Urinary bladder (tissue), 4 donors: ENCODE measurements around the gene GPR18. TPM values are rescaled to one million over a fixed set of nuclear protein-coding genes. Genes with fewer than 3 reads are reported as not detected.

Experiments
- DNase-seq: peaks from one replicate; pipeline ENCODE4 v3.0.0-alpha.2; 2015; ENCODE audit errors: extremely low spot score
- H3K27ac ChIP-seq: one replicate; pipeline ENCODE4 v1.5.1; 2013; ENCODE audit warnings: low read depth, mild to moderate bottlenecking, moderate library complexity
- H3K36me3 ChIP-seq: one replicate; pipeline ENCODE4 v1.6.1; 2013; ENCODE audit warnings: mild to moderate bottlenecking, moderate library complexity; ENCODE audit not compliant: insufficient read depth
- H3K4me1 ChIP-seq: one replicate; pipeline ENCODE4 v1.6.1; 2013; ENCODE audit warnings: mild to moderate bottlenecking, moderate library complexity; ENCODE audit not compliant: insufficient read depth
- H3K4me3 ChIP-seq: one replicate; pipeline ENCODE4 v1.5.1; 2013; ENCODE audit warnings: low read depth, low read length
- WGBS: extraction: QIAGEN DNeasy Blood & Tissue Kit; methylation state at CpG from one replicate; pipeline ENCODE4 v1.1.7; 2013; 5-methylcytosine and 5-hydroxymethylcytosine counted together
- polyA plus RNA-seq: library from polyadenylated mRNA; stranded (reverse); fragments of 200-250 nt; gene quantifications from one replicate; pipeline ENCODE4 v1.2.3, GENCODE V29; 2013
- total RNA-seq: library from RNA; depleted of rRNA; stranded (reverse); fragments of >200 nt; gene quantifications from one replicate; pipeline ENCODE4 v1.2.3, GENCODE V29; 2014
- donor health status: healthy with polysubstance abuse.
- donor health status: healthy.

GPR18 gene
- total and polyA plus RNA-seq, 2 donors = 0.63 TPM; not detected in 1

DNA sequence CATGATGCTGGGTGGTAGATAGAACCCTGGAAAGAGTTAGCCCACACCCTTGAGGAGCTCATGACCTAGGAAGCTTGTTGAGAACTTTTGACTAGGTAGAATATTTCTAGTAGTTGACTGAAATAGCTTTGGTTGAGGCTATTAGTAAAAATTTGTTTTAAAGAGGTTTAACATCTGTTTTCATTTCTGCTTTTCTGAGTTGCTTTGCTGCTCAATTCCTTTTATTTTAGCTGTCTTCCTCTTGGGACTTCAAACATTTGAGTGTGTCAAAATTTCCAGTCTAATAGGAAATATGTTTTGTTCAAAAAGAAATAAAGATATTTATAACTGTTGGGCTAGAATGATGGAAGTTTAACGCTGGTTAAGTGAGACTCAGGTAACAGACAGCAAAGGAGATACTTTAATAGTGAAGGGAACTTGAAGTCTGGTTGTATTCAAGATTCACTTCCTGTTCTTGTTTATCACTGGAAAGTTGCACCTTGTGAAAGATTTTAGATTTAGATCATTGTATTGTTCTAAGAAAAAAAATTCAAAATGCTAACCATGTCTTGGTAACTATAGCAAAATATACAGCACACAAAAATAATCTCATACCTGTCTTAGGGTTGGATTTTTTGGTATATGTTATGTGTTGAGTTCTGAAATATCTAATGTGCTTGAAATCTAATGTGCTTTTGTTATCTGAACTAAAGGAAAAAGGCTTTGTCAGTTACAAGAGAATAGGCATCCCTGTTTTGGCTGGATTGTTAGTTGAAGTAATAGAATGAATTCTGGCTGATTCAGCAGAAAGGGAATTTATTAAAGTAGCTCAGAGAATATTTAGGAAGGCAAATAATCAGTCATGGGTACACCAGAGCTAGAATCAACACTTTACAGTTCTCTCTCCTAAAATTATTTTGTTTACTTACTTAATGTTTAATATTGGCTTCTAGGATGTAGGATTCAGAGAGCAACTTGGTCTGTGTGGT lies 24.4 kb upstream of the GPR18 start:
- 66% methylated on average over 1 of the region's 1 CpG for WGBS
- Histone ChIP-seq H3K4me3 (no peak overlapping the region), H3K27ac (no peak overlapping the region), H3K36me3 (no peaks in the 10 kb centered on the region), H3K4me1 (no peaks in the 10 kb centered on the region)
- no peak for DNase-seq

DNA sequence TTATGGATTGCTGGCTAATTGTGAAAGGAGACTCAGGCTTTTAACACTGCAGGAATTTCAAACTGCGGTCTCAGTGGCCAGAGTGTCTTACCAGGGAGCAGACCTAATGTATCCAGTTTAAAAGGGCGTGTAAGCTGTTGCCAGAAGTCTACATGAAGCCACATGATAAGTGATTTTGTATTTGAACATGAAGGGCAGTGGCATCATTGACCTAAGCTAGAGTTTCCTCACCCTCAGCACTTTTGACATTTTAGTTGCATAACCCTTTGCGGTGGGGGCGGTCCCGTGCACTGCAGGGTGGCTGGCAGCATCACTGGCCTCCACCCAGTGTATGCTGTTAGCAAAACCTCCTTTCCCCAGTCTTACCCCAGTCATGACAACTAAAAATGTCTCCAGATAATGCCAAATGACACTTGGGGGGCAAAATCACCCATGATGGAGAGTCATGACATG lies 23.7 kb upstream of the GPR18 start:
- no peak for DNase-seq
- Histone ChIP-seq H3K27ac (no peak overlapping the region), H3K4me1 (no peaks in the 10 kb centered on the region), H3K4me3 (no peak overlapping the region), H3K36me3 (no peaks in the 10 kb centered on the region)
- WGBS = 85% methylated on average over 5 of the region's 5 CpGs

DNA sequence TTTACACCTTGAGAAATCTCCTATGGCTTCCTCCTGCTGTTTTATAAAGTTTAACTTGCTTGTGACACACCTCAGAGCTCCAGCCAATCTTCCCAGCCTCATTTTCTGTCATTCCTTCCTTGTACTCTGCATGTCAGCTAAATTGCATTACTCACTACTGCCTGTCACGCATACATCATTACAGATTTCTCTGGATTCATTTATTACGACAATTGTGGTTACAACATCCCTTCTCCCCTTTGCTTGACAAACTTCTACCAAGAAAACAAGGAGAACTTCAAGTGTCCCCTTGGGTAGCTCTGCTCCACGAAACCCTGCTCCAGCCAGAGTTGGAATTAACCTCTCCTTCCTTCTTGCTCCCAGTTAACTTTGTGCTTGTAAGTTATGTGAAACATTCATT lies 22.0 kb upstream of the GPR18 start:
- 93% methylated on average over 3 of the region's 3 CpGs for WGBS
- no peaks in the 10 kb centered on the region for H3K36me3 ChIP-seq
- no peaks in the 10 kb centered on the region for H3K4me1 ChIP-seq
- no peak for DNase-seq
- no peak overlapping the region for H3K27ac ChIP-seq
- H3K4me3 ChIP-seq = no peak overlapping the region

DNA sequence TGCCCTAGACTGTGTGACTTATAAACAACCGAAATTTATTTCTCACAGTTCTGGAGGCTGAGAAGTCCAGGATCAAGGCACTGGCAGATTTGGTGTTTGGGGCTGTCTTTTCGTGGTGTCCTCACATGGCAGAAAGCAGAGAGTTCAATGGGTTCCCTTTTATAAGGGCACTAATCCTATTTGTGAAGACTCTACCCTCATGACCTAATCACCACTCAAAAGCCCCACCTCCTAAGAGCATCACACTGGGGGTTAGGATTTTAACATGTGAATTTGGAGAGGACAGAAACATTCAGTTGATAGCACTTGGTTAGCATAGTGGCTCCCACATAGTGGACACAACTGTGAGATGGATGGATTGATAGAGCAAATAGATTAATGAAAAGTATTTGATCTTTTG lies 21.5 kb upstream of the GPR18 start:
- Histone ChIP-seq H3K4me1 (no peaks in the 10 kb centered on the region), H3K36me3 (no peaks in the 10 kb centered on the region), H3K4me3 (no peak overlapping the region), H3K27ac (no peak overlapping the region)
- WGBS = 94% methylated on average over 2 of the region's 2 CpGs
- no peak for DNase-seq

DNA sequence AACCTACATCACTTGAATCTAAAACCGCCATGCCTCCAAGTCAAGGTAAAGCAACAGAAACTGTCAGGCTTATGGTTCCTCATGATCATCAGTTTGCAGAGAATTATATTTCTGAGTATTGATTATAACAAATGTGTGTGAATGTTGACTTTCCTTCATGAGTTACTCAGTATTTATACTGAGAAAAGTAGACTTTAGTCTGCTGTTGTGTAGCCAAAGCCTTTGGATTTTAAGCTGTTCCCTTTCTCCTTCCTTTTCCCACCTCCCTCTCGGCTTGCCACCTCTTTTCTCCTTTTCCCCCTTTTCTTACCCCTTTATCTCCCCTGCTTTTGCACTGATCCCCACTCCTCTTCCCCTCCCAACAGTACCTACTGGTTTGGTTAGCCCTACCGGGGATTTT lies 20.7 kb upstream of the GPR18 start:
- Histone ChIP-seq H3K4me1 (no peaks in the 10 kb centered on the region), H3K27ac (no peak overlapping the region), H3K36me3 (no peaks in the 10 kb centered on the region), H3K4me3 (no peak overlapping the region)
- no peak for DNase-seq
- 90% methylated on average over 3 of the region's 3 CpGs for WGBS

DNA sequence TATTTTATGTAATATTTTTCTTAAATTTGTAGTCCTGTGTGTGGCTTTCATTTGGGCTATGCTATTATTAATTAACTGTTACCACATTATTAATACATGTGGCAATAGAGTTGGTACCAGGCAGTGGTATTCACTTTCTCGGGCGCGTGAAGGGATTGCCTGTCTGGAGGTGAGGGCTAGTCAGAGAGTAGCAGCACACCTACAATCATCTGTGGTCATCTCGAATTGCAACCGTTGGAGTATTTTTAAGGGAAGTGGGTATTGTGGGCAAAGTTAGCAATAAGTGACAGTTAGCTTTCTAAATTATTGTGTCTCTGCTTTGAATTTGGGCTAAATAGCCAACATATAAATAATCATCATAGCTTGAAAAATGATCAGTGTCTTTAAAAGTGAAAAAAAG lies 20.0 kb upstream of the GPR18 start:
- 94% methylated on average over 5 of the region's 5 CpGs for WGBS
- no peak overlapping the region for H3K27ac ChIP-seq
- no peak overlapping the region for H3K4me3 ChIP-seq
- H3K4me1 ChIP-seq = no peaks in the 10 kb centered on the region
- H3K36me3 ChIP-seq = no peaks in the 10 kb centered on the region
- DNase-seq = no peak

DNA sequence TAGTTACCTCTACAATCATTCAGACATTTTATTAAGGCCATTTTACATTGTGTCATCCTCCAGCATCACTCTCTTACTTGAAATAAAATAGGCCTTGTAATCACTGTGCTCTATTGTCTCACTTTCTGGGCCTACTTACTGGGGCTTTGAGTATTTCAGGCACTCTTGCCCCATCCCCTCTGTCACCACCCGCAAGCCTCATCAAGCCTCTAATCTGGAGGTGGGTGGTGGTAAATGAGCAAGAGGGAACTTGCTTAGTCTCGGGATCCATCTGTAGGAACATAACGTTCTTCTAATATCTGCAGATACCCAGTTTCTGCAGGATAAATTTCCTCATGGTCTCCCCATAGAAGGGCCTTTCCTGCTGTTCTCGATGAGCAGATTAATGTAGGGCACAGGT lies 19.4 kb upstream of the GPR18 start:
- Histone ChIP-seq H3K4me1 (no peaks in the 10 kb centered on the region), H3K27ac (no peak overlapping the region), H3K4me3 (no peak overlapping the region), H3K36me3 (no peaks in the 10 kb centered on the region)
- WGBS = 92% methylated on average over 4 of the region's 4 CpGs
- DNase-seq = no peak

DNA sequence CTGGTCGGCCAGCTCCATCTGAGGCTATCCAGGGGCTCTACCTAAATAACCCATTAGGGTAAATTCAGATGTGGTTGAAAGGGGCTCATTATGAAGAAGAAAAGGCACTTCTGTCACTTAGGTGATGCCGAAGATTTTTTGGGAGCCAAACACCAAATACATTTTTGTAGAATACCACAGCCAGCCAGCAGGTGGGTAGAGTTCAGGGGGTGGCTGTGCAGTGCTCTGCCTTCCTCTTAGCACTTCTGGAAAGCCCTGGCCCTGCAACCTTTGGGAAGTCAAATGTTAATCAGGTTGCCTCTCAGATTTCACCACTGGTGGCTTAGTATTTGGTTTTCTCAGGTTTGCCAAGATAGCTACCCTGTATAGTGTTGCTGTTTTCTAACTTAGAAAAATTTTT lies 18.5 kb upstream of the GPR18 start:
- WGBS = 92% methylated on average over 2 of the region's 2 CpGs
- DNase-seq = no peak

DNA sequence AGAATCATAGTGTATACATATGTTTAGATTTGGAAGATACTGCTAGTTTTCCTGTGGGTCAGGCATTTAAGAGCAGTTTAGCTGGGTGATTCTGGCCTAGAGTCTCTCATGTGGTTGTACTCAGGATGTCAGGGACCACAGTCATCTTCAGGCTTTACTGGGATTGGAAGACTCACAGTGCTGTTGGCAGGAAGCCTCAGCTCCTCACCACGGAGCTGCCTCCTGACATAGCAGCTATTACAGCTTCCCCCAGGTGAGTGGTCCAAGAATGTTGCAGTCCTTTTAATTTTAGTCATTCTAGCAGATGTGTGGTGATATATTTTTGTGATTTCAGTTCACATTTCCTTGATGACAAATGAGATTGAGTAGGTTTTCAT lies 16.9 kb upstream of the GPR18 start:
- Histone ChIP-seq H3K36me3 (no peaks in the 10 kb centered on the region), H3K4me3 (no peak overlapping the region), H3K4me1 (no peaks in the 10 kb centered on the region), H3K27ac (no peak overlapping the region)
- DNase-seq = no peak
- 31% methylated on average over 1 of the region's 1 CpG for WGBS

More for the DNA sequence above, 18.5 kb upstream of the GPR18 start:
- H3K36me3 ChIP-seq = no peaks in the 10 kb centered on the region
- H3K4me1 ChIP-seq = no peaks in the 10 kb centered on the region
- no peak overlapping the region for H3K27ac ChIP-seq
- no peak overlapping the region for H3K4me3 ChIP-seq

DNA sequence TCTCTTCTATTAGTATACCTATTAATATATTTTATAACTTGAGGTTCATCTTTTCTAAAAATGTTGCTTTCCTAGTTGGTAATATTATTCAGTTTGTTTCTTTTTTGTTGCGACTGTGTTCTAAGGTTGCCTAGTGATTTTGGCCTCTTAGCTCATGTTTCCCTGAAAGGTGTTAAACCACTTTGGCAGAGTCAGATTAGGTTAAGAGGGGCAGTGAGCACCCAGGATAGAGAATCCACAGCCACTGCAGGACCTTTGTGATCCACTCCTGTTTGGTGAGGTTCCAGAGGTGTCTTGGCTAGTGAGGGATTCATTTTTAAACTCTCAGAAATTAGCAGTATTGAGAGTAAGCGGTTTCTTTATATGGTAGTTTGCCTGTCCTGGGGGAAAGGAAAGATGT lies 14.9 kb upstream of the GPR18 start:
- Histone ChIP-seq H3K4me3 (no peak overlapping the region), H3K36me3 (no peaks in the 10 kb centered on the region), H3K27ac (no peak overlapping the region), H3K4me1 (no peaks in the 10 kb centered on the region)
- no peak for DNase-seq
- 94% methylated on average over 2 of the region's 2 CpGs for WGBS

DNA sequence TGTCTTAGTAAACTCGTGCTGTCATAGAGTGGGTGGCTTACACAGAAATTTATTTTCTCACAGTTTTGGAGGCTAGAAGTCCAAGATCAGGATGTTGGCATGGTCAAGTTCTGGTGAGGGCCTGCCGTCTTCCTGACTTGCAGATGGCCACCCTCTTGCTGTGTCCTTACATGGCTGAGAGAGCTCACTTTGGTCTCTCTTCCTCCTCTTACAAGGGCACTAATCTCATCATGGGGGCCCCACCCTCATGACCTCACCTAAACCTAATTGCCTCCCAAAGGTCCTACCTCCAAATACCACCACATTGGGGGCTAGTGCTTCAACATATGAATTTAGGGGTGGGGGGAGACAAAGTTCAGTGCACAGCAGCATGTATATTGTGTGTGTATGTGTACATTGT lies 14.3 kb upstream of the GPR18 start:
- no peak overlapping the region for H3K27ac ChIP-seq
- H3K4me3 ChIP-seq = no peak overlapping the region
- H3K36me3 ChIP-seq = no peaks in the 10 kb centered on the region
- WGBS = 97% methylated on average over 2 of the region's 2 CpGs
- H3K4me1 ChIP-seq = no peaks in the 10 kb centered on the region
- no peak for DNase-seq

DNA sequence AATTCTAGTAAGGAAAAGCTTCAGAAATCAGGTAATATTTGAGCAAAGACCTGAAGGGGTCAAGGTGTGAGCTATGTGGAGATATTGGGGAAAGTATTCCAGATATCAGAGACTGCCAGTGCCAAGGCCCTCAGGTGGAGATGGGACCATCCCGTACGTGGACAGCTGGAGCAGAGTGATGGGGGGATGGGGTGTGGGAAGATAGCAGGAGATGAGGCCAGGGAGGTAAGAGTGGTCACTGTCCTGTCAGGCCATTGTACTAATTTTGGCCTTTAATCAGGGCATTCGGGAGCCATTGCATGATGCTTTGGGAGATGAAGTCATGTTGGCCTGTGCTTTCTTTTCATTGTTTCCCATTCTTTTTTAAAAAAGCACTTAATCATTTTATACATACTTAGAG lies 13.1 kb upstream of the GPR18 start:
- Histone ChIP-seq H3K36me3 (no peaks in the 10 kb centered on the region), H3K4me1 (no peaks in the 10 kb centered on the region), H3K27ac (no peak overlapping the region), H3K4me3 (no peak overlapping the region)
- WGBS = 88% methylated on average over 3 of the region's 3 CpGs
- no peak for DNase-seq

DNA sequence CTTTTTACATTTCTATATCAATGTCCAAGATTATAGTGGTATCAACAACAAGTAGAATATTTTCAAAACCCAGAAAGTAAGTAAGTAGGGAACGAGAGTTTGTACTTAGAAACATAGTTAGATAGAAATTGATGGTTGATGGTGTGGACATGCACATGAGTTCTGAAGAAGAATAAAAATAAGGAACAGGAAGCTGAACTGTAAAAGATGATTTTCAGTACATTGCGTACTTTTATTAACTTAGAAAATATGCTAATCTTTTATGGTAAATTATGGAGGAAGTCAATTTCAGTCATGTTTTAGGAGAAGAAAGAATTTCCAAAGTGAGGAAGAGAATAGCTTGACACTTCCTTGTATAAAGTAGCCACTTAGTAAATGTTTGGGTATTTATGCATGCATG lies 12.3 kb upstream of the GPR18 start:
- Histone ChIP-seq H3K4me3 (no peak overlapping the region), H3K4me1 (no peaks in the 10 kb centered on the region), H3K27ac (no peak overlapping the region), H3K36me3 (no peaks in the 10 kb centered on the region)
- WGBS = 76% methylated on average over 2 of the region's 2 CpGs
- no peak for DNase-seq

DNA sequence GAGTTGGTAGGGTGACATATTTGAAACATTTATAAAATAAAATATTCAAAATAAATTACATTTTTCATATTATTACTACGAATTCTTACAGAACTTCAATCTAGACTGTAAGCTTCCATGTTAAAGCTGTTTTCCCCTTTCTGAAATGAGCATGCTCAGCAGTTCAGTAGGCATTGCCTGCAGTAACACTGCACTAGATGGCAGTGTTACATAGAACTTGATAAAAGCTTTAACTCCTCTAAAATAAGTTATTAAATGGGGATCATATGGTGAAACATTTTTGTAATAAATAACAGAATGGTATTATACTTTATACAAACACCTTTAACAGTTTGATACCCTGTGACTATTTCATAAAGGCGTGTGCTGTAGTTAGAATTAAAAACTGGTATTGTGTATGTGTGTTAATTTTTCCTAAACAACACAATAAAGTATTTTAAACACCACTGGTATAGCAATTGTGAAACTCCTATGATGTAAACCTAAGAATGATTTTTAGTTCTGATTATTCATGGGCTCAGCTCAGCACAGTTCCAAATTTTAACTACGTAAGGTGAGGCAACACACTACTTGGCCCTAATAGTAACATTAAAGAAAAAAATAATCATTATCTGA lies 11.6 kb upstream of the GPR18 start:
- H3K36me3 ChIP-seq = no peaks in the 10 kb centered on the region
- DNase-seq = no peak
- H3K27ac ChIP-seq = no peak overlapping the region
- H3K4me3 ChIP-seq = no peak overlapping the region
- 64% methylated on average over 3 of the region's 3 CpGs for WGBS
- H3K4me1 ChIP-seq = no peaks in the 10 kb centered on the region
